Adrenal gland (tissue), 12 donors: ENCODE data around the gene ST8SIA5. TPM values are rescaled to one million over a fixed set of nuclear protein-coding genes. Genes with fewer than 3 reads are reported as not detected.

Experiments used
- DNase-seq, 7 donors: peaks; one replicate each; pipeline ENCODE4 v3.0.0-alpha.2; 2019 to 2020
- H3K27ac ChIP-seq, 5 donors: fragments of 200-600 bp; sonication (generic) in 4 of 5; 1 replicate in 3 of 5; 2 replicates in 2 of 5; pipeline versions ENCODE4 v1.5.1 to v1.8.0; 2016 to 2020; ENCODE audit warnings: mild to moderate bottlenecking in 1 of 5
- H3K27me3 ChIP-seq: fragments of 200-600 bp; 2 replicates; pipeline ENCODE4 v1.8.0; 2021
- H3K36me3 ChIP-seq, 2 donors: fragments of 200-600 bp; replicated peaks in 1 of 2; 1 replicate in 1 of 2; 2 replicates in 1 of 2; pipeline versions ENCODE4 v1.5.1 to v1.8.0; 2018 to 2022
- H3K4me1 ChIP-seq, 2 donors: fragments of 200-600 bp; replicated peaks in 1 of 2; 1 replicate in 1 of 2; 2 replicates in 1 of 2; pipeline versions ENCODE4 v1.5.1 to v1.8.0; 2018 to 2021
- H3K4me3 ChIP-seq, 4 donors: fragments of 200-600 bp; sonication (generic) in 3 of 4; one replicate each; pipeline ENCODE4 v1.5.1; 2016 to 2018
- H3K9me3 ChIP-seq, 3 donors: fragments of 200-600 bp; sonication (generic) in 1 of 3; replicated peaks in 1 of 3; 1 replicate in 2 of 3; 2 replicates in 1 of 3; pipeline versions ENCODE4 v1.5.1 to v1.8.0; 2016 to 2021
- POLR2A ChIP-seq, 2 donors: fragments of 450-650 bp; IDR thresholded peaks; one replicate each; pipeline ENCODE4 v1.6.1; 2017; ENCODE audit warnings: antibody characterized with exemption in 2 of 2, mild to moderate bottlenecking in 2 of 2, moderate library complexity in 1 of 2
- WGBS, 4 donors: extraction: QIAGEN DNeasy Blood & Tissue Kit in 2 of 4; methylation state at CpG; one replicate each; pipeline versions ENCODE4 v1.1.5 to v1.1.7; 2013 to 2017; 5-methylcytosine and 5-hydroxymethylcytosine counted together
- intact Hi-C, 2 donors: fragments of 100-400 bp; cut with DNase I; formaldehyde crosslinking; loops; one replicate each; pipeline versions ENCODE4 v1.14.1 to v1.15.0; 2022 to 2023
- polyA plus RNA-seq, 3 donors: library from polyadenylated mRNA; stranded (reverse); fragments of 200-250 nt in 2 of 3; fragments of 350-450 nt in 1 of 3; fragmentation: Illumina TruSeq in 1 of 3; extraction: RNeasy Lipid Tissue Mini Kit (QIAGEN cat#74804) in 1 of 3; gene quantifications; one replicate each; pipeline ENCODE4 v1.2.3, GENCODE V29; 2013 to 2014
- total RNA-seq, 9 donors: library from RNA; depleted of rRNA in 4 of 9; stranded (reverse); fragments of >200 nt in 4 of 9; fragments of 120-200 nt in 1 of 9; fragmentation: NEBNext Ultra II Directional in 1 of 9; extraction: Animal tissue kit (Norgen Biotek cat#: 25700) in 1 of 9; gene quantifications; one replicate each; pipeline versions ENCODE4 v1.1.0 to v1.2.4, GENCODE V29; 2013 to 2023
- TF ChIP-seq, protein P1 (sequence below), 6 experiments: fragments of 450-650 bp in 4 of 6; fragments of 200-600 bp in 2 of 6; sonication (generic) in 1 of 6; IDR thresholded peaks; 1 replicate in 5 of 6; 2 replicates in 1 of 6; pipeline versions ENCODE4 v1.5.1 to v1.8.0; 2016 to 2021; ENCODE audit warnings: antibody characterized with exemption in 6 of 6, mild to moderate bottlenecking in 2 of 6, moderate library complexity in 1 of 6
- donor health status: healthy with polysubstance abuse.
- donor health status: Bipolar disorder and iron deficiency.
- donor health status: DM: yes; HTN: yes; CAD: no.
- donor health status: DM: no; HTN: no; CAD: no.
- donor health status: DM: no; HTN: no; CAD: no.
- donor health status: DM: yes; HTN: yes; CAD: no.

Gene ST8SIA5
- total and polyA plus RNA-seq, 12 donors = 8.9 to 77.5 (median 23.9) TPM

- H3K36me3 ChIP-seq = no peaks in the 10 kb centered on the region
- H3K27me3 ChIP-seq = no peaks in the 10 kb centered on the region
- H3K27ac ChIP-seq = no peak overlapping the region
- no peaks in the 10 kb centered on the region for H3K4me1 ChIP-seq
- no peak overlapping the region for H3K4me3 ChIP-seq
- no peaks in the 10 kb centered on the region for H3K9me3 ChIP-seq
- intact Hi-C loops = no loop called here
- TF ChIP-seq, protein P1, sequence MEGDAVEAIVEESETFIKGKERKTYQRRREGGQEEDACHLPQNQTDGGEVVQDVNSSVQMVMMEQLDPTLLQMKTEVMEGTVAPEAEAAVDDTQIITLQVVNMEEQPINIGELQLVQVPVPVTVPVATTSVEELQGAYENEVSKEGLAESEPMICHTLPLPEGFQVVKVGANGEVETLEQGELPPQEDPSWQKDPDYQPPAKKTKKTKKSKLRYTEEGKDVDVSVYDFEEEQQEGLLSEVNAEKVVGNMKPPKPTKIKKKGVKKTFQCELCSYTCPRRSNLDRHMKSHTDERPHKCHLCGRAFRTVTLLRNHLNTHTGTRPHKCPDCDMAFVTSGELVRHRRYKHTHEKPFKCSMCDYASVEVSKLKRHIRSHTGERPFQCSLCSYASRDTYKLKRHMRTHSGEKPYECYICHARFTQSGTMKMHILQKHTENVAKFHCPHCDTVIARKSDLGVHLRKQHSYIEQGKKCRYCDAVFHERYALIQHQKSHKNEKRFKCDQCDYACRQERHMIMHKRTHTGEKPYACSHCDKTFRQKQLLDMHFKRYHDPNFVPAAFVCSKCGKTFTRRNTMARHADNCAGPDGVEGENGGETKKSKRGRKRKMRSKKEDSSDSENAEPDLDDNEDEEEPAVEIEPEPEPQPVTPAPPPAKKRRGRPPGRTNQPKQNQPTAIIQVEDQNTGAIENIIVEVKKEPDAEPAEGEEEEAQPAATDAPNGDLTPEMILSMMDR (IDR thresholded peaks at IDR 0.05) = no peak
- no peak for TF ChIP-seq POLR2A (IDR thresholded peaks at IDR 0.05)
- DNase-seq = no peak
- WGBS, 4 donors = 80 to 91% (median 85%) methylated on average over 7 of the region's 7 CpGs
Measured at GRCh38 chr18:46646468-46646867, 110.4 kb downstream of the ST8SIA5 start.

- DNase-seq = no peak
- 76 to 90% (median 87%) methylated on average over 4 to 5 of the region's 5 CpGs for WGBS, 4 donors
- Histone ChIP-seq H3K27me3 (no peaks in the 10 kb centered on the region), H3K27ac (no peak overlapping the region), H3K9me3 (no peaks in the 10 kb centered on the region), H3K4me3 (no peak overlapping the region), H3K36me3 (no peaks in the 10 kb centered on the region), H3K4me1 (no peaks in the 10 kb centered on the region)
- TF ChIP-seq POLR2A (IDR thresholded peaks at IDR 0.05) = no peak
- TF ChIP-seq, protein P1 (IDR thresholded peaks at IDR 0.05) = no peak
- intact Hi-C loops = no loop called here
Measured at GRCh38 chr18:46642561-46642960, 114.3 kb downstream of the ST8SIA5 start.

- no peak overlapping the region for H3K27ac ChIP-seq
- no peak overlapping the region for H3K4me3 ChIP-seq
- whole genome bisulfite sequencing, 4 donors = 79 to 94% (median 90%) methylated on average over 6 to 7 of the region's 7 CpGs
- no peaks in the 10 kb centered on the region for H3K4me1 ChIP-seq
- no peaks in the 10 kb centered on the region for H3K36me3 ChIP-seq
- intact Hi-C loops = no loop called here
- no peak for DNase-seq
- TF ChIP-seq, protein P1 (IDR thresholded peaks at IDR 0.05) = no peak
- TF ChIP-seq POLR2A (IDR thresholded peaks at IDR 0.05) = no peak
- no peaks in the 10 kb centered on the region for H3K27me3 ChIP-seq
- H3K9me3 ChIP-seq = no peaks in the 10 kb centered on the region
Measured at GRCh38 chr18:46641917-46642316, 114.9 kb downstream of the ST8SIA5 start.

DNA sequence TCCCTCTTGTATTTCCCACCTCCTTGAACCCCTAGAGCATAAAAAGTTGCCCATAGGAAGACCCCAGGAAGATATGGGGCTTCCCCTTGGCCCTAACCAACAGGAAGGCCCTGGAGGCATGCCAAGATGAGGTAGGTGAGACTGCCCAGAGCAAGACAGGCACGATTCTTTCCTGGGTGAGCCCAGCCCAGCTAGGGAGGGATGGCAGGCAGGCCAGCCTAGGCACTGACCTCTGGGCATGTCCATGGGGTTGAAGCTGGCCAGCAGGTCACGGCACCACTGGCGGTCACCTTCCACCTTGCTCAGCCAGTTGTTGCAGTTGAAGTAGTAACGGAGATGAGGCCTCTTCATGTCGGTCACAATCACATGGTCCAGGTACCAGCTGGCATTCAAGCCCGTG, 117.5 kb downstream of the ST8SIA5 start:
- no peaks in the 10 kb centered on the region for H3K36me3 ChIP-seq
- 84 to 91% (median 87%) methylated on average over 3 to 6 of the region's 6 CpGs for WGBS, 4 donors
- no peaks in the 10 kb centered on the region for H3K9me3 ChIP-seq
- TF ChIP-seq, protein P1 (IDR thresholded peaks at IDR 0.05) = no peak
- no peak for TF ChIP-seq POLR2A (IDR thresholded peaks at IDR 0.05)
- peak in 1 of 7 donors; percentile 31 for DNase-seq
- no peak overlapping the region for H3K4me3 ChIP-seq
- no peak overlapping the region for H3K27ac ChIP-seq
- no peaks in the 10 kb centered on the region for H3K27me3 ChIP-seq
- H3K4me1 ChIP-seq = no peaks in the 10 kb centered on the region
- intact Hi-C loops = no loop called here
